ENCODE measurements around the gene LRRC41. TPM values are rescaled to one million over a fixed set of nuclear protein-coding genes. Genes with fewer than 3 reads are reported as not detected.

LRRC41 gene
- total and polyA plus RNA-seq, 10 donors: 13.3 to 57.2 (median 40.7) TPM

GRCh38 chr1:46268578-46268977, 34.8 kb downstream of the LRRC41 start:
- no peak for TF ChIP-seq POLR2AphosphoS5 (IDR thresholded peaks at IDR 0.05)
- no peaks in the 10 kb centered on the region for H3K4me1 ChIP-seq
- H3K4me3 ChIP-seq: no peak overlapping the region
- WGBS, 5 donors: 86 to 100% (median 92%) methylated on average over 1 of the region's 1 CpG
- no peaks in the 10 kb centered on the region for H3K27me3 ChIP-seq (replicated peaks in 1 of 7)
- H3K36me3 ChIP-seq: peaks cover 0 to 71% (median 0%) of the 10 kb centered on the region in 6 donors
- no peak overlapping the region for H3K27ac ChIP-seq
- intact Hi-C loops (cut with DNase I; ENCODE audit: low total_unique reads): no loop called here
- no peak for DNase-seq
- no peaks in the 10 kb centered on the region for H3K9me3 ChIP-seq

- DNase-seq: no peak
- H3K4me3 ChIP-seq: no peak overlapping the region
- no peak overlapping the region for H3K27ac ChIP-seq
- no peaks in the 10 kb centered on the region for H3K9me3 ChIP-seq
- 88 to 98% (median 92%) methylated on average over 1 to 2 of the region's 2 CpGs for WGBS, 5 donors
- TF ChIP-seq POLR2AphosphoS5 (IDR thresholded peaks at IDR 0.05) (no peak), POLR2A (IDR thresholded peaks at IDR 0.05) (no peak), CTCF (IDR thresholded peaks at IDR 0.05 in 8 of 11, conservative IDR thresholded peaks at IDR 0.05 in 3 of 11) (no peak)
- H3K4me1 ChIP-seq: no peaks in the 10 kb centered on the region
- intact Hi-C loops (cut with DNase I; ENCODE audit: low total_unique reads): no loop called here
- peaks cover 0 to 66% (median 0%) of the 10 kb centered on the region in 6 donors for H3K36me3 ChIP-seq
- no peaks in the 10 kb centered on the region for H3K27me3 ChIP-seq (replicated peaks in 1 of 7)
Measured at GRCh38 chr1:46263146-46263545, 40.3 kb downstream of the LRRC41 start.

GRCh38 chr1:46262508-46262907, 40.9 kb downstream of the LRRC41 start:
- no peak for TF ChIP-seq POLR2AphosphoS5 (IDR thresholded peaks at IDR 0.05)
- no peak for TF ChIP-seq POLR2A (IDR thresholded peaks at IDR 0.05)
- TF ChIP-seq CTCF (IDR thresholded peaks at IDR 0.05 in 8 of 11, conservative IDR thresholded peaks at IDR 0.05 in 3 of 11): no peak
- WGBS, 5 donors: 85 to 100% (median 95%) methylated on average over 1 of the region's 1 CpG
- DNase-seq: no peak
- H3K4me3 ChIP-seq: no peak overlapping the region
- H3K27me3 ChIP-seq (replicated peaks in 1 of 7): no peaks in the 10 kb centered on the region
- no peak overlapping the region for H3K27ac ChIP-seq
- no peaks in the 10 kb centered on the region for H3K9me3 ChIP-seq
- peaks cover 0 to 60% (median 0%) of the 10 kb centered on the region in 6 donors for H3K36me3 ChIP-seq
- intact Hi-C loops (cut with DNase I; ENCODE audit: low total_unique reads): no loop called here
- H3K4me1 ChIP-seq: no peaks in the 10 kb centered on the region

GRCh38 chr1:46256523-46256922, 46.9 kb downstream of the LRRC41 start:
- Histone ChIP-seq H3K36me3 (peaks cover 0 to 46% (median 0%) of the 10 kb centered on the region in 6 donors), H3K4me1 (no peaks in the 10 kb centered on the region), H3K27me3 (replicated peaks in 1 of 7) (no peaks in the 10 kb centered on the region), H3K4me3 (no peak overlapping the region), H3K9me3 (no peaks in the 10 kb centered on the region), H3K27ac (no peak overlapping the region)
- no peak for DNase-seq
- WGBS, 5 donors: 93 to 98% (median 93%) methylated on average over 2 of the region's 2 CpGs
- TF ChIP-seq CTCF (IDR thresholded peaks at IDR 0.05 in 8 of 11, conservative IDR thresholded peaks at IDR 0.05 in 3 of 11) (no peak), POLR2A (IDR thresholded peaks at IDR 0.05) (no peak), POLR2AphosphoS5 (IDR thresholded peaks at IDR 0.05) (no peak)
- intact Hi-C loops (cut with DNase I; ENCODE audit: low total_unique reads): no loop called here

GRCh38 chr1:46254668-46255067, 48.7 kb downstream of the LRRC41 start:
- Histone ChIP-seq H3K36me3 (peaks cover 0 to 33% (median 0%) of the 10 kb centered on the region in 6 donors), H3K27me3 (replicated peaks in 1 of 7) (no peaks in the 10 kb centered on the region), H3K9me3 (no peaks in the 10 kb centered on the region), H3K4me1 (no peaks in the 10 kb centered on the region), H3K27ac (no peak overlapping the region), H3K4me3 (no peak overlapping the region)
- no peak for DNase-seq
- 93 to 99% (median 96%) methylated on average over 5 of the region's 5 CpGs for WGBS, 5 donors
- no peak for TF ChIP-seq POLR2A (IDR thresholded peaks at IDR 0.05)
- no peak for TF ChIP-seq POLR2AphosphoS5 (IDR thresholded peaks at IDR 0.05)
- no peak for TF ChIP-seq CTCF (IDR thresholded peaks at IDR 0.05 in 8 of 11, conservative IDR thresholded peaks at IDR 0.05 in 3 of 11)
- intact Hi-C loops (cut with DNase I; ENCODE audit: low total_unique reads): no loop called here

Data from spleen (tissue), 11 donors.